SK-N-SH treated with all-trans-retinoic acid at 6 μM for 48 hours (cell line): ENCODE measurements around the gene TMEM213.

Source experiments
- ATAC-seq: fragments of 200-7000 bp; cut with Tn5 transposase; 3 replicates; pipeline ENCODE4 v1.9.1; 2020; ENCODE audit warnings: mild to moderate bottlenecking, moderate library complexity
- ARNTL ChIP-seq: fragments of 450-650 bp; formaldehyde crosslinking; IDR thresholded peaks from 2 replicates; pipeline ENCODE4 v1.5.0; 2020; ENCODE audit warnings: low read depth, mild to moderate bottlenecking, moderate library complexity, borderline replicate concordance
- BACH2 ChIP-seq: fragments of 250-450 bp; sonication (Bioruptor Pico); IDR thresholded peaks from 2 replicates; pipeline ENCODE4 v1.9.0; 2021; ENCODE audit warnings: mild to moderate bottlenecking, borderline replicate concordance
- CREB5 ChIP-seq: fragments of 250-450 bp; sonication (Bioruptor Pico); IDR thresholded peaks from 2 replicates; pipeline ENCODE4 v1.5.1; 2020; ENCODE audit warnings: low read depth, mild to moderate bottlenecking, moderate library complexity
- CSDC2 ChIP-seq: fragments of 250-450 bp; sonication (Bioruptor Pico); IDR thresholded peaks from 2 replicates; pipeline ENCODE4 v1.5.0; 2020; ENCODE audit warnings: mild to moderate bottlenecking, moderate library complexity
- GLIS3 ChIP-seq: fragments of 250-450 bp; sonication (Bioruptor Pico); IDR thresholded peaks from 2 replicates; pipeline ENCODE4 v1.5.0; 2020; ENCODE audit warnings: mild to moderate bottlenecking, moderate library complexity
- ISL1 ChIP-seq: fragments of 250-450 bp; sonication (Bioruptor Pico); IDR thresholded peaks from 2 replicates; pipeline ENCODE4 v2.1.2; 2022; ENCODE audit warnings: mild to moderate bottlenecking, moderate library complexity
- OSR1 ChIP-seq: fragments of 250-450 bp; sonication (Bioruptor Pico); IDR thresholded peaks from 2 replicates; pipeline ENCODE4 v1.8.0; 2022; ENCODE audit warnings: moderate library complexity, mild to moderate bottlenecking, inconsistent platforms
- PATZ1 ChIP-seq: fragments of 250-450 bp; sonication (Bioruptor Pico); IDR thresholded peaks from 2 replicates; pipeline ENCODE4 v1.8.0; 2020; ENCODE audit warnings: mild to moderate bottlenecking, moderate library complexity, borderline replicate concordance
- PPARA ChIP-seq: fragments of 250-450 bp; sonication (Bioruptor Pico); IDR thresholded peaks from 2 replicates; pipeline ENCODE4 v1.5.0; 2020; ENCODE audit warnings: mild to moderate bottlenecking, borderline replicate concordance
- RARB ChIP-seq: fragments of 250-450 bp; sonication (Bioruptor Pico); IDR thresholded peaks from 2 replicates; pipeline ENCODE4 v1.8.0; 2021; ENCODE audit warnings: mild to moderate bottlenecking, moderate library complexity
- TCF4 ChIP-seq: fragments of 250-450 bp; sonication (Bioruptor Pico); IDR thresholded peaks from 2 replicates; pipeline ENCODE4 v1.8.0; 2021; ENCODE audit warnings: mild to moderate bottlenecking, moderate library complexity, borderline replicate concordance
- TOX ChIP-seq: fragments of 250-450 bp; sonication (Bioruptor Pico); IDR thresholded peaks from 2 replicates; pipeline ENCODE4 v1.8.0; 2021; ENCODE audit warnings: mild to moderate bottlenecking, moderate library complexity, borderline replicate concordance
- ZFP3 ChIP-seq: fragments of 250-450 bp; sonication (Bioruptor Pico); IDR thresholded peaks from 2 replicates; pipeline ENCODE4 v1.5.0; 2020; ENCODE audit warnings: mild to moderate bottlenecking, moderate library complexity
- ZFP30 ChIP-seq: fragments of 450-650 bp; formaldehyde crosslinking; IDR thresholded peaks from 2 replicates; pipeline ENCODE4 v1.5.0; 2022; ENCODE audit warnings: mild to moderate bottlenecking, moderate library complexity
- ZNF565 ChIP-seq: fragments of 450-650 bp; formaldehyde crosslinking; conservative IDR thresholded peaks from 2 replicates; pipeline ENCODE4 v1.5.0; 2020; ENCODE audit warnings: low read depth, mild to moderate bottlenecking, moderate library complexity
- ZNF70 ChIP-seq: fragments of 450-650 bp; formaldehyde crosslinking; IDR thresholded peaks from 2 replicates; pipeline ENCODE4 v1.5.0; 2020; ENCODE audit warnings: mild to moderate bottlenecking, moderate library complexity
- ZNF8 ChIP-seq: fragments of 450-650 bp; formaldehyde crosslinking; IDR thresholded peaks from 2 replicates; pipeline ENCODE4 v1.5.0; 2020; ENCODE audit warnings: mild to moderate bottlenecking, moderate library complexity
- TF ChIP-seq, protein P1 (sequence below): fragments of 250-450 bp; sonication (Bioruptor Pico); IDR thresholded peaks from 2 replicates; pipeline ENCODE4 v1.8.0; 2021; ENCODE audit warnings: low read depth, mild to moderate bottlenecking, moderate library complexity, borderline replicate concordance
- TF ChIP-seq, protein P2 (sequence below): fragments of 250-450 bp; sonication (Bioruptor Pico); IDR thresholded peaks from 2 replicates; pipeline ENCODE4 v1.5.0; 2020; ENCODE audit warnings: mild to moderate bottlenecking, moderate library complexity
- TF ChIP-seq, protein P3 (sequence below): fragments of 250-450 bp; sonication (Bioruptor Pico); IDR thresholded peaks from 2 replicates; pipeline ENCODE4 v1.5.1; 2021; ENCODE audit warnings: mild to moderate bottlenecking, moderate library complexity

TMEM213 gene

DNA sequence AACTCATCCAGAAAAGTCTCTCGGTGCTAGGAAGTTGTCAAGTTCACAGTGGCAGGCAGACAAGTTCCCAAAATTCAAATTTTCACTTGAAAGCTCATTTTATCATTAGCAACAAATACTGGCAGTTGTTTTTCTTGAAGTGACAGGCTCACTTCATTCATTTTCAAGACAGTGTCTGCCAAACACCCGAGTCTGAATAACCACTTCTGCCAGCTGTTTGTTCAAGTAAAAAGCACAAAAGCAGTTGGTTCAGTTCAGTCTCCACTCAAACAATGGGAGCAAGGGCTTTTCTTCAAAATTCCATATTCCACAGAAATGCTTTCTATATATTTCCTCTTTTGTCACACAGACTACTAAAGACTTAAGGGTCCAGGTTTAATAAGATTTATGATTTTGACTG lies 47.9 kb downstream of the TMEM213 start:
- TF ChIP-seq RARB (CRISPR knock-in tag) (no peak), BACH2 (CRISPR knock-in tag) (no peak), OSR1 (CRISPR knock-in tag) (no peak), ZNF565 (CRISPR knock-in tag) (no peak), PPARA (no peak), TCF4 (CRISPR knock-in tag) (no peak), TOX (CRISPR knock-in tag) (no peak), ZNF70 (no peak), CSDC2 (CRISPR knock-in tag) (no peak), ISL1 (CRISPR knock-in tag) (no peak), ZNF8 (CRISPR knock-in tag) (no peak), ARNTL (no peak)
- TF ChIP-seq, protein P1, sequence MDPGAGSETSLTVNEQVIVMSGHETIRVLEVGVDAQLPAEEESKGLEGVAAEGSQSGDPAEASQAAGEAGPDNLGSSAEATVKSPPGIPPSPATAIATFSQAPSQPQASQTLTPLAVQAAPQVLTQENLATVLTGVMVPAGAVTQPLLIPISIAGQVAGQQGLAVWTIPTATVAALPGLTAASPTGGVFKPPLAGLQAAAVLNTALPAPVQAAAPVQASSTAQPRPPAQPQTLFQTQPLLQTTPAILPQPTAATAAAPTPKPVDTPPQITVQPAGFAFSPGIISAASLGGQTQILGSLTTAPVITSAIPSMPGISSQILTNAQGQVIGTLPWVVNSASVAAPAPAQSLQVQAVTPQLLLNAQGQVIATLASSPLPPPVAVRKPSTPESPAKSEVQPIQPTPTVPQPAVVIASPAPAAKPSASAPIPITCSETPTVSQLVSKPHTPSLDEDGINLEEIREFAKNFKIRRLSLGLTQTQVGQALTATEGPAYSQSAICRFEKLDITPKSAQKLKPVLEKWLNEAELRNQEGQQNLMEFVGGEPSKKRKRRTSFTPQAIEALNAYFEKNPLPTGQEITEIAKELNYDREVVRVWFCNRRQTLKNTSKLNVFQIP (CRISPR knock-in tag), result no peak
- TF ChIP-seq, protein P2, sequence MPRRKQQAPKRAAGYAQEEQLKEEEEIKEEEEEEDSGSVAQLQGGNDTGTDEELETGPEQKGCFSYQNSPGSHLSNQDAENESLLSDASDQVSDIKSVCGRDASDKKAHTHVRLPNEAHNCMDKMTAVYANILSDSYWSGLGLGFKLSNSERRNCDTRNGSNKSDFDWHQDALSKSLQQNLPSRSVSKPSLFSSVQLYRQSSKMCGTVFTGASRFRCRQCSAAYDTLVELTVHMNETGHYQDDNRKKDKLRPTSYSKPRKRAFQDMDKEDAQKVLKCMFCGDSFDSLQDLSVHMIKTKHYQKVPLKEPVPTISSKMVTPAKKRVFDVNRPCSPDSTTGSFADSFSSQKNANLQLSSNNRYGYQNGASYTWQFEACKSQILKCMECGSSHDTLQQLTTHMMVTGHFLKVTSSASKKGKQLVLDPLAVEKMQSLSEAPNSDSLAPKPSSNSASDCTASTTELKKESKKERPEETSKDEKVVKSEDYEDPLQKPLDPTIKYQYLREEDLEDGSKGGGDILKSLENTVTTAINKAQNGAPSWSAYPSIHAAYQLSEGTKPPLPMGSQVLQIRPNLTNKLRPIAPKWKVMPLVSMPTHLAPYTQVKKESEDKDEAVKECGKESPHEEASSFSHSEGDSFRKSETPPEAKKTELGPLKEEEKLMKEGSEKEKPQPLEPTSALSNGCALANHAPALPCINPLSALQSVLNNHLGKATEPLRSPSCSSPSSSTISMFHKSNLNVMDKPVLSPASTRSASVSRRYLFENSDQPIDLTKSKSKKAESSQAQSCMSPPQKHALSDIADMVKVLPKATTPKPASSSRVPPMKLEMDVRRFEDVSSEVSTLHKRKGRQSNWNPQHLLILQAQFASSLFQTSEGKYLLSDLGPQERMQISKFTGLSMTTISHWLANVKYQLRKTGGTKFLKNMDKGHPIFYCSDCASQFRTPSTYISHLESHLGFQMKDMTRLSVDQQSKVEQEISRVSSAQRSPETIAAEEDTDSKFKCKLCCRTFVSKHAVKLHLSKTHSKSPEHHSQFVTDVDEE (CRISPR knock-in tag), result no peak
- no peak for ATAC-seq

DNA sequence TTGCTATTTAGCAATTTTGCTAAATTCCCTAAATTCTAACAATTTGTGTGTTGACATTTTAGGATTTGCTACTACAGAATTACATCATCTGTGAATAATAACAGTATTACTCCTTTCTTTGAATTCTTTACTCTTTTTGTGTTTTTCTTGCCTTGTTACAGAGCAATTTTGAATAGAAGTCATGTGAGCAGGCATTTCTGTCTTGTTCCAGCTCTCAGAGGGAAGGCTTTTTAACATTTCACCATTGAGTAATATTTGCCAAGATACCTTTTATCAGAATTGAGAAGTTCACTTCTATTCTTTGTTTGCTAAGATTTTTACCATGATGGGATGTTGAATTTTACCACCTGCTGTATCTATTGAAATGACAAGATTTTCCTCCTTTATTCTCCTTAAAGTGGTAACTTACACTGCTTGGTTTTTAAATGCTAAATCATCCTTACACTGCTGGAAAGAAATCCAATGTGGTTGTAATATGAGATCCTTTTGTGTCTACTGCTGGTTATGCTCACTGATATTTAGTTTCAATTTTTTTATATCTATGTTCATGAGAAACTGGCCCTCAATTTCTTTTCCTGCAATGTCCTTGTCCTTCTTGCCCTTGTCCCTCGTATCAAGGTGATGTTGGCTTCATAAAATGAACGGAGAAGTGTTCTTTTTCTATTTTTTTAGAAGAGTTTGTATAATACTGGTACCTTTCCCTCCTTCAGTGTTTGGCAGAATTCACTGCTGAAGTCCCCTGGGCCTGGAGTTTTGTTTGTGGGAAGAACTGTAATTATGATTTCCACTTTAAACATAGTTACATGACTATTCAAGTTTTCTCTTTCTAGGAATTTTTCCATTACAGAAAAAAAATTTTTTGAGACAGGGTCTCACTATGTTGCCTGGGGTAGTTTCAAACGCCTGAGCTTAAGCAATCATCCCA lies 50.5 kb downstream of the TMEM213 start:
- TF ChIP-seq TOX (CRISPR knock-in tag) (no peak), PATZ1 (CRISPR knock-in tag) (no peak), ZFP30 (CRISPR knock-in tag) (no peak), BACH2 (CRISPR knock-in tag) (no peak)
- TF ChIP-seq, protein P3, sequence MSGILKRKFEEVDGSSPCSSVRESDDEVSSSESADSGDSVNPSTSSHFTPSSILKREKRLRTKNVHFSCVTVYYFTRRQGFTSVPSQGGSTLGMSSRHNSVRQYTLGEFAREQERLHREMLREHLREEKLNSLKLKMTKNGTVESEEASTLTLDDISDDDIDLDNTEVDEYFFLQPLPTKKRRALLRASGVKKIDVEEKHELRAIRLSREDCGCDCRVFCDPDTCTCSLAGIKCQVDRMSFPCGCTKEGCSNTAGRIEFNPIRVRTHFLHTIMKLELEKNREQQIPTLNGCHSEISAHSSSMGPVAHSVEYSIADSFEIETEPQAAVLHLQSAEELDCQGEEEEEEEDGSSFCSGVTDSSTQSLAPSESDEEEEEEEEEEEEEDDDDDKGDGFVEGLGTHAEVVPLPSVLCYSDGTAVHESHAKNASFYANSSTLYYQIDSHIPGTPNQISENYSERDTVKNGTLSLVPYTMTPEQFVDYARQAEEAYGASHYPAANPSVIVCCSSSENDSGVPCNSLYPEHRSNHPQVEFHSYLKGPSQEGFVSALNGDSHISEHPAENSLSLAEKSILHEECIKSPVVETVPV (CRISPR knock-in tag), result no peak
- TF ChIP-seq, all 23 proteins: peak for 0
- peak; percentile 86 for ATAC-seq

GRCh38 chr7:138849701-138850100 lies 51.9 kb downstream of the TMEM213 start:
- TF ChIP-seq ZNF8 (CRISPR knock-in tag), result peak; percentile 98
- TF ChIP-seq ZFP3 (CRISPR knock-in tag), result no peak
- no peak for ATAC-seq

DNA sequence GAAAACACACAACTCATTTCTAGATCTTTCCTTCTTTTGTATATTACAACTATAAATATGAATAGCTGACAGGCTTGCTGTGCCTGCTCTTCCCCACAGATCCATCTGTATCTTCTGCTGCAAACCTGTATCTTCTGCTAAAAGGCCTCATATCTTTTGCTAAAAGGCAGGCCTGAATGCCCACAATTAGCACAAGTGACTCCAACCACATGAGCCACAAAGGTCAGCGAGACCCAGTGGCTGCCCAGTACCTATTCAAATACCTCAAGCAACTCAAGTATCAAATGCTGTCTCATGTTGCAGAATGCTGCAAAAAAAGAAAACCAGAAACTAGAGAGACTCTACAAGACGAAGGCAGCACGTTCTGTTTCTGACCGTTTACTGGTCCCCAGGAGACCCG lies 54.7 kb downstream of the TMEM213 start:
- TF ChIP-seq PPARA, result no peak
- TF ChIP-seq, all 23 proteins: peak for 0
- no peak for ATAC-seq

- ATAC-seq, result no peak
- TF ChIP-seq ZFP30 (CRISPR knock-in tag), result no peak
- TF ChIP-seq, protein P3 (CRISPR knock-in tag), result no peak
- TF ChIP-seq GLIS3 (CRISPR knock-in tag), result no peak
- TF ChIP-seq CSDC2 (CRISPR knock-in tag), result no peak
- TF ChIP-seq, protein P2 (CRISPR knock-in tag), result no peak
- TF ChIP-seq CREB5 (CRISPR knock-in tag), result no peak
Measured at GRCh38 chr7:138853448-138853847, 55.7 kb downstream of the TMEM213 start.
